Skeletal muscle satellite cell (primary cell): Measurements from ENCODE around the gene PKD2L2.
"Not testable (repeated sequence)": the region's sequence is repeated elsewhere in the genome, so short reads cannot be mapped to it uniquely, and the experiment has no call there.

ENCODE experiments used
- H3K27me3 ChIP-seq: 2 replicates; pipeline ENCODE4 v1.7.0; 2013; ENCODE audit warnings: low read length; ENCODE audit not compliant: control insufficient read depth, insufficient read depth
- H3K36me3 ChIP-seq: 2 replicates; pipeline ENCODE4 v1.7.0; 2013; ENCODE audit warnings: mild to moderate bottlenecking, control low read depth, low read length; ENCODE audit not compliant: insufficient read depth
- H3K4me1 ChIP-seq: 2 replicates; pipeline ENCODE4 v1.7.0; 2013; ENCODE audit warnings: low read length; ENCODE audit not compliant: control insufficient read depth, insufficient read depth
- H3K4me2 ChIP-seq: 2 replicates; pipeline ENCODE4 v1.7.0; 2013; ENCODE audit warnings: mild to moderate bottlenecking, low read length
- H3K4me3 ChIP-seq: 2 replicates; pipeline ENCODE4 v1.7.0; 2013; ENCODE audit warnings: low read length
- H3K9ac ChIP-seq: 2 replicates; pipeline ENCODE4 v1.7.0; 2013; ENCODE audit warnings: mild to moderate bottlenecking, low read depth, low read length, moderate library complexity
- H3K9me3 ChIP-seq: replicated peaks from 2 replicates; pipeline ENCODE4 v1.7.0; 2013; ENCODE audit warnings: mild to moderate bottlenecking, control low read depth, low read length

Gene PKD2L2

GRCh38 chr5:137970384-137970783 lies 81.1 kb downstream of the PKD2L2 start:
- H3K9me3 ChIP-seq, H3K36me3 ChIP-seq, H3K4me3 ChIP-seq, H3K4me2 ChIP-seq, H3K4me1 ChIP-seq, H3K9ac ChIP-seq, H3K27me3 ChIP-seq: not testable (repeated sequence)

GRCh38 chr5:137975208-137975607 lies 86.0 kb downstream of the PKD2L2 start:
- H3K36me3 ChIP-seq = peaks cover 11% of the 10 kb centered on the region
- no peaks in the 10 kb centered on the region for H3K9me3 ChIP-seq
- no peak overlapping the region for H3K9ac ChIP-seq
- H3K27me3 ChIP-seq = no peaks in the 10 kb centered on the region
- H3K4me3 ChIP-seq = no peak overlapping the region
- H3K4me2 ChIP-seq = no peak overlapping the region
- no peaks in the 10 kb centered on the region for H3K4me1 ChIP-seq

GRCh38 chr5:137989419-137989818 lies 100.2 kb downstream of the PKD2L2 start:
- no peaks in the 10 kb centered on the region for H3K27me3 ChIP-seq
- H3K36me3 ChIP-seq = peaks cover 13% of the 10 kb centered on the region
- H3K4me2 ChIP-seq = no peak overlapping the region
- no peaks in the 10 kb centered on the region for H3K4me1 ChIP-seq
- H3K9me3 ChIP-seq = no peaks in the 10 kb centered on the region
- H3K4me3 ChIP-seq = no peak overlapping the region
- no peak overlapping the region for H3K9ac ChIP-seq
